Measurements from ENCODE around the gene ZNF487.
A peak's percentile ranks its signal among the peaks of the same experiment; 100 is the strongest.

- TF ChIP-seq POLR2A (IDR thresholded peaks at IDR 0.05) (peak in 1 of 2 donors; percentile 71), CTCF (IDR thresholded peaks at IDR 0.05) (no peak), EP300 (IDR thresholded peaks at IDR 0.05) (no peak), POLR2AphosphoS5 (IDR thresholded peaks at IDR 0.05) (no peak)
Observed at GRCh38 chr10:43407148-43407575, 29.7 kb upstream of the ZNF487 start.
